ENCODE data around the gene RNF26.

The RNF26 gene

DNA sequence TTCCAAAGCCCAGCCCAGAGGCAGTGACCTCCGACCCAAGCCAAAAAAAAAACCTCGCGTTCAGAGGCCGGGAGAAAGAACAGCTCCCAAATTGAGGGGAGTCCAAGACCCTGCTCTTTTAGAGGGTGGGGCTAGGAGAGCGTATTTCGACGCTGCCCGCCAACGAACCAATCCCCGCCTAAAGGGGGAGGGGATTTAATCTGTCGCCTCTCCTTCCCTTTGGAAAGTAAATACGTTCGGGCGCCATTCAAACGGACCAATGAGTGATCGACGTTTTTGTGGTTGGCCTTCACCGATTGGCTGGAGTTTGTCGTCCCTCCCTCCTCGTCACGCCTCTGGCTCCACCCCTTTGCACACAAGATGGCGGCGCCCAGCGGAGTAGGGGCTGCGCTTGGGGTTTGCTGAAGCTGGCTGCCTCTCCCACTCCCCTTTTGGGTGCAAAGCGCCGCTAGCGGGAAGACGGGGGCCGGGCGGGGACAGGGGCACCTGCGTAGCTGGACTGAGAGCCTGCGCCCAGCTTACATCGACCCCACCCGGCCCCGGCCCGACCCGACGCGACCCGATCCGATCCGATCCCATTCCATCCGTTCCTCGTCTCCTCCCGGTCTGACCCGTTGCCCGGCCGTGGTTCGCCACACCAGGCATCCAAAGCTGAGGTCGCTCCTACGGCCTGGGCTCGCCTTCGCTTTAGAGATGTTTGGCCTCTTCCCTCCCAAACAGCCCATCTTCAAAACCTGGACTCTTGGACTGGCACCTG is at the start of gene RNF26:
TSS of gene RNF26 (plus strand) at position 354 of the 757 bp plus-strand sequence. CDS start 596 bp downstream, outside the sequence.
- DNase-seq, result peak; percentile 96

DNA sequence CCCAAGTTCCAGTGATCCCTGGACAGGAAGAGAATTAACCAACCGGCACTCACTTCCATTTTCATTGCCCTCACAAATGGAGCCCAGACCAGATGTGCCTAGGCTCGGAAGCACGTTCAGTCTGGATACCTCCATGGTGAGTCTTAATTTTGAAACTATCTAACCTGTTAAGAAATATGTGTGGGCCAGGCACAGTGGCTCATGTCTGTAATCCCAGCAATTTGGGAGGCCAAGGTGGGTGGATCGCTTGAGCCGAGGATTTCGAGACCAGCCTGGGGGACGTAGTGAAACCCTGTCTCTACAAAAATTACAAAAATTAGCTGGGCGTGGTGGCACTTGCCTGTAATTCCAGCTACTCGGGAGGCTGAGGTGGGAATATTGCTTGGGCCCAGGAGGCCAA is 48.9 kb upstream of the RNF26 start:
- DNase-seq, result no peak

DNA sequence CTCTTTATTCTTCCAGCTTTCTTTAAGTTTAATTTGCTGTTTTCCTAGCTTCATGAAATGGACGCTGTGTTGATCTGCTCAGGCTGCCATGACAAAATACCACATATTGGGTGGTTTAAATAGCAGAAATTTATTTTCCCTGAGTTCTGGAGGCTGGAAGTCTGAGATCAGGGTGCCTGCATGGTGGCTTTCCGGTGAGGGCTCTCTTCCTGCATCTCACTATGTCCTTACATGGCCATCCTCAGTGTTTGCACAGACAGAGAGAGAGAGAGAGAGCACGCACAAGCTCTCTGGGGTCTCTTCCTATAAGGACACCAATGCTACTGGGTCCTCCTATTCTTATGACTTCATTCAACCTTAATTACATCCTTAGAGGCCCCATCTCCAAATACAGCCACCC is 46.1 kb upstream of the RNF26 start:
- no peak for DNase-seq

DNA sequence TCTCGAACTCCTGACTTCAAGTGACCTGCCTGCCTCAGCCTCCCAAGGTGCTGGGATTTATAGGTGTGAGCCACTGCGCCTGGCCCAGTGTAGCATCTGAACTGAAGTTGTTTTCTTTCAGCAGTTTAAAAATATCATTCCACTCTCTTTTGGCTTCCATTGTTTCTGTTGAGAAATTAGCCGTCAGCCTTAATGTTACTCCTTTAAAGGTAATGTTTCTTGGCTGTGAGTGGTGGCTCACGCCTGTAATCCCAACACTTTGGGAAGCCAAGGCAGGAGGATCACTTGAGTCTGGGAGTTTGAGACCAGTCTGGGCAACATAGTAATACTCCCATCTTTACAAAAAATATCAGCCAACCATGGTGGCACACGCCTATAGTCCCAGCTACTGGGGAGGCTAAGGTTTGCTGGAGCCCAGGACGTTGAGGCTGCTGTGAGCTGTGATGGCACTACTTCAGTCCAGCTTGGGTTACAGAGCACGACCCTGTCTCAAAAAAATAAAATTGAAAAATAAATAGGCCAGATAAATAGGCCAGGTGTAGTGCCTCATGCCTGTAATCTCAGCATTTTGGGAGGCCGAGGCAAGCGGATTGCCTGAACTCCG is 43.3 kb upstream of the RNF26 start:
- no peak for DNase-seq

DNA sequence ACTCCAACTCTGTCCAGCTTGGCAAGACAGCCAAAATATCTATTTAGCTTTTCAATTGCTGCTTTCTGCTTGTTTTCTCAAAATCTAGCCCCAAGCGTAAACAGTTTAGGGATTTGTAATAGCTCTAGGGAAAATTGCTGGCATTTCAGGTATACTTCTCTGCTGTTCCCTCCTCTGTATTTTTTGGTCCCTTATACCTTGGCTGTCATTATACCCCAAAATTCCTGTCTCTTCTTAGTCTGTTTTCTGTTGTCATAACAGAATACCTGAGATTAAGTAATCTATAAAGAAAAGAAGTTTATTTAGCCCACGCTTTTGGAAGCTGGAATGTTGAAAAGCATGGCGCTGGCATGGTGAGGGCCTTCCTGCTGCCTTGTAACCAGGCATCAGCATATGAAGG is 40.9 kb upstream of the RNF26 start:
- no peak for DNase-seq

DNA sequence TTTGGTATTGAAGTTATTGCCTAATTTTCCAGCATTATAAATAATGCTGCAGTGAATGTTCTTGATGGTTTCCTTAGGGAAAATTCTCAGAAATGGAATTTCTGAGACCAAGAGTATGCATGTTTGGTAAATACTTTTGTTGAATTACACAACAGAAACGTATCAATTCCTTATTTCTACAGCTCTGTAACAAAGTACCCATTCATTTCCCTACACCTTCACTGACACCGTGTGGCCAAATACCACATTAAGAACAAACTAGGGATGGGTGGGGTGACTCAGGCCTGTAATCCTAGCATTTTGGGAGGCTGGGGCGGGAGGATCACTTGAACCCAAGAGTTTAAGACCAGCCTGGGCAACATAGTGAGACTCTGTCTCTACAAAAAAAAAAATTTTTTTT is 39.1 kb upstream of the RNF26 start:
- no peak for DNase-seq

DNA sequence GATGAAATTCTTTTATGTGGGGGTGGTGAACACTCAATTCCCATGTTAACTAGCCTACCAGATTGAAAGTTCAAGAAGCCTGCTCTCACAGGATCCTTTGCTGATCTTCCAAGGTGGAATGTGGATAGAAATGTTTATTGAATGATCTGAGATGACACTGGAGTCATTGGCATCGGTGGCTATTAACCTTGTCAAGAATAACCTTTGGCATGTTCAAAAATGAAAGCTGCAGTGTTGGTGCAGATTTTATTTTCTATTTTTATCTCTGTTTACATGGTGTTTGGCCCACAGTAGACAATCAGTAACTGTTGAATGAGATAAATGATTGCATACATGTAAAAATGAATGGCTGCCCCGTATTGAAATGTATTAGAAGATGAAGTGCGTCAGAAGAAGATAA is 36.4 kb upstream of the RNF26 start:
- DNase-seq, result no peak

DNA sequence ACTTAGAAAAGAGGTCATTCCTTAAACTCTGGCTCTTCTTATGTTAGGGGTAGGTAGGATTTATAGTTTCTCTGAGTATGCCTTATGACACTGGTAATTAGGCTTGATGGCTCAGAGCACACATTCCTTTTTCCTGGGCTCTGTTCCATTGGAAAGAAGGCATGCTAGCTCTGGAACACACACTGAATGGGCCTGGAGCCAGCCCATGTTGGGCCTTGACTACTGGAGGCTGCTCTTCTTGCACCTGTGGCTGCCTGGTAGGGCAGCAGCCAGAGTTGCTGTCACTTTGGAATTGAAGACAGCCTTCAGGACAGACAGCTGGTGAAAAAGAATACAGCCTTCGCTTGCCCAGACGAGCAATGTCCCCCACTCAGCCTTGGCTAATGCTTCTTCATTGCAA is 35.6 kb upstream of the RNF26 start:
- DNase-seq, result no peak

DNA sequence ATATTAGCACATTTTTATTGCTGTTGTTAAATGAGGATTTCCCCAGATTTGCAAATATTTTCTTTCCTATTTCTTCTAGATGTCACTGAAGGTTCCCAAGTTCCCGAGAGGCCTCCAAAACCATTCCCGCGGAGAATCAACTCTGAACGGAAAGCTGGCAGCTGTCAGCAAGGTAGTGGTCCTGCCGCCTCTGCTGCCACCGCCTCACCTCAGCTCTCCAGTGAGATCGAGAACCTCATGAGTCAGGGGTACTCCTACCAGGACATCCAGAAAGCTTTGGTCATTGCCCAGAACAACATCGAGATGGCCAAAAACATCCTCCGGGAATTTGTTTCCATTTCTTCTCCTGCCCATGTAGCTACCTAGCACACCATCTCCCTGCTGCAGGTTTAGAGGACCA is 34.9 kb upstream of the RNF26 start:
- DNase-seq, result no peak

DNA sequence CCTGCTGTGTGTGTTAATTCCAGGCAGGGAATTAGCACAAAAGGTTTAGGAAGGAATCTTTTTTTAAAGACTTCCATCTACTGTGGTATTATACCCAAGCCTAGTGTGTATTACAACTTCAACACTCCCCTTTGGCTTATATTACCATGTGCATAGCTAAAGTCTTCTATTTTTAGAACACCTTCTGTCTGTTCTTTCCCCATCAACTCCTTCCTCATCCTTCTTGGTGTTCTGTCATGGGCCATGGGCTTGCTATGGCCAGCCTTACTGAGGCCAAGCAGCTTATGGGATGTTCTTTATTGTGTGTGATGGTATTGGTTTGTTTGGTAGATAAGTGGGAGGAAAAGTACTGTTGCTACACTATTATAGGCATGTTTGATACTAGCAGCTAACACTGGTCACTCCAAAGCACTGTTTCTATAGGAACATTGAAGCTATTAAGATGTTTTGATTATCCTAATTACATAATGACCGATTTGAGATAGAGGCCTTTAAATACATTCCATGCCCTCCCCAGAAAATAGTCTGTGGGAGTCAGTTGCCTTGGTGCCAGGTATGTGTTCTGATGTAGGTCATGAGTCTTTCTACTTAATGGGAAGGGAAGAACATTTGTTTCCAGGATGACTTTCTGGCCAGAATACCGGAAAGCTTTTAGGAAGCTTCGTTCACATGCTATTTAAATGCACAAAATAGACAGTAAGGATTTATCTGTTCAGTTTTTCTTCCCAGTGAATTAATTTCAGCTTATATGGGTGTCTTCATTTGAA is 33.9 kb upstream of the RNF26 start:
- DNase-seq, result no peak

DNA sequence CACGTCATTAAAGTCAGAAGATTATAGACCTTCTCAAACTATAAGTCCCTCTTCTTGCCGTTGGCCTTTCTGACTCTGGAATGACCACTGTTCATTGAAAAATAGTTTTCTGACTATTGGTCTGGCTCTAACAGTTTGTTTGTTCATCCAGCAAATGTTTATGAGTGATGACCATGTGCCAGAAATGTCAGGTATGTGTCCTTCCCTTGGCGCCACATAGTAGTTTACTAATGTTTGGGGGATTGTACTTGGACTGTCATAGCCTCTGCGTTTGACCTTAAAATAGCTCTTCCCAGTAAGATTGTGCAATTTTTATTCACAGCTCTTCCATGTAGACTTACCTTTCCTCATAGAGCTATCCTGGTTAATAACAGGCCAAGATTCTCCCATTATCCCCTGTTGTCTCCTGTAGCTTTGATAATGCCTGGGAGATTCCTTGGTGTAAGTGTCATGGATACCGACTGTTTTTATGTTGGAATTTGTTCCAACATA is 31.1 kb upstream of the RNF26 start:
- no peak for DNase-seq

DNA sequence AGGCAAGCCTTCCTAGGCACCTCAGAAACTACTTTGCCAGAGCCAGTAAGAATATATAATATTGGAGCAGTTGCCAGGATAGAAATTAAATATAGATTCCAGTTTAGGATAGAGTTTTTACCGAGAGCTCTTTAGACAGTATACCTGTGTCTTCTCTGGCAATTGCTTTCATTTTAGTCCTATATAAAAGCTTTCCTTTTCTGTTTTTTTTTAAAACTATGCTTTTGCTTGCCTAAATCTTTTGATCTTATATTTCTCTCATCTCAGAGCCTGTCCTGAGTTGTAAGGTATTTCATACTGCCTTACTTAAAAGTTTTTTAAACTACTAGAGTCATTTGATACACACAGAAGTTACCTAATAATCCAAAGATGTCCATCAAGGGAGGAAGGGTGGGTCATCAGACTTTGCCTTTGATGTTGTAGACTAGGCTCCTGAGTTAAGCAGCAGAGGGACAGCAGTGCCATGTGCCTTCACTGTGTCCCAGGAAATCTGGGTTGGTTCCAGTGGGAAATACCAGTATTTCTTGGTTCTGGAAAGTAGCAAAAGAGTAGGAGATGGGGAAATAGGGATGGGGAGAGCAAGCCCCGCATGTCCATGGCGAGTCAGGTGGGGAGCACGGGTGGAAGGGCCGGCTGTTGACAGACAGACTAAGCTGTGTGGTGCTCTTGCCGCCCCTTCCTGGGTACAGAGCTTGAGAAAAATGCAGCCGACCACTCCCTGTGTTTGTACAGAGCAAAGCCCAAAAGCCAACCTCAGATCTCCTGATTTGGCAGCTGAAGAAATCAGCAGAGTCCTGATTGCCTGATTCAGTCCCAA is 28.6 kb upstream of the RNF26 start:
- no peak for DNase-seq

DNA sequence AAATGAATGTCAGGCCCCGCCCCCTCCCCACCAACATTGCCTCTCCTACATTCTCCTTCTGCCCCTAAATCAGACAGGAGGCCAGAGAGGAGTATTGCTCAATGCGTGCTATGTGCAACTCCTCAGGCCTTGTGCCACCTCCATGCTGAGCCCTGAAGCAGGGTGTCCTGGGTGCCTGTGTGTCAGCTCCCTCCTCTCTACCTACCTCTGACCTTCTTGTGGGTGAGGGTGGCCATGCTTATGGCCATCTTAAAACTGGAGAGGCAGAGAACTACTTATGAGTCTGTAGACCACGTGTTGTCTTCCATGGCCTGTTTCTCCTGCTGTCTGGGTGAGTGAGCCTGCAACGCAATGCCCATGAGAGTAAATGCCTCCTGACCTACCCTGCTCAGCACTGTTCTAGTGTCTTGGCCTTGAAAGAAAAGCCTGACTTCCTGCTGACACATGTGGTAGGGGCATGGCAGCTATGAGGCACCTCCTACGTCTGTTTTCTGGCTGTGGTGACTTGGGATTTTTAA is 27.9 kb upstream of the RNF26 start:
- no peak for DNase-seq

DNA sequence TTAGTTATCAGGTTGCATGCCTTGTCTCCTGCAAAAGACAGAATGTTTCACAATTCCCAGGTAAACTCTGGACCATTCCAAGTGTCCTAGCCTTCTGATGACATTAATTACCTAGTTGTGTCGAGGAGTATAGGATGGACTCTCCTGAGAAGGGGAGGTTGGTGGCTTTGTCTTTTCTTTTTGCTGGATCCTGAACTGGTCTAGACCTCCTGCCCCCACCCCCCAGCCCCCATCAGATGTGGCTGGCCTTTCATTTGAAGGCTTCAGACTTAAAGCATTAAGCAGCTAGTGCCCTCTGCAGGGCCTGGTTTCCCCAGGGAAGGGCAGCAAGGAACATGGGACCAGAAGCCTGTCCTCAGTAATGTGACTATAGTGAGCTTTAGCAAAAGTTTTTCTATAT is 27.1 kb upstream of the RNF26 start:
- no peak for DNase-seq

DNA sequence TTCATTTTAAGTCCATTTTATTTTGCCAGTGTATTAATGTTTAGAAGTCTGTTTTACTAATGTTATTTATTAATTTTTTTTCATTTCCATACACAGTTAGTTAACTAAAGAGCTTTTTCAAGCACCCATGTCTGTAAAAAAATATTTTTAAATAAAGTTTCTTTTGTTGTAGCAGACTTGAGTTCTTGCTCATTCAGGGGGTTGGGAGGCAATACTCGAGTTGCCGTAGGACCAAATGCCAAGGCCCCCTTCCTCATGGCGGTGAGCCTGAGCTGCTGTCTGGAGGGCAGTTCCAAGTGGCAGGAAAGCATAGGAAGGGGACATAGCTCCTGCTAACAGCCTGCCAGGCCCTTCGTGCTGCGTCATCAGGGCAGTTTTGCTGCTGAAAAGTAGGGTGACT is 26.4 kb upstream of the RNF26 start:
- DNase-seq, result no peak

DNA sequence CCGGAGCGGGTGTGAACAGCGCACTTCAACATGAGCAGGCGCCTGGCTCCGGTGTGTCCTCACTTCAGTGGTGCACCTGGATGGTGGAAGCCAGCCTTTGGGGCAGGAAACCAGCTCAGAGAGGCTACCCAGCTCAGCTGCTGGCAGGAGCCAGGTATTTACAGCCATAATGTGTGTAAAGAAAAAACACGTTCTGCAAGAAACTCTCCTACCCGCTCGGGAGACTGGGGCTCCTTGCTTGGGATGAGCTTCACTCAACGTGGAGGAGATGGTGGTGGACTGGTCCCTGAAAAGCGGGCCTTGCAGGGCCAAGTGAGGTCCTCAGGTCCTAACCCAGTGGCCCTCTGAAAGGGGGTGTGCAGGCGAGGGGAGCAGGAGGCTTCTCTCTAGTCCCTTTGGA is 24.9 kb upstream of the RNF26 start:
- DNase-seq, result no peak

DNA sequence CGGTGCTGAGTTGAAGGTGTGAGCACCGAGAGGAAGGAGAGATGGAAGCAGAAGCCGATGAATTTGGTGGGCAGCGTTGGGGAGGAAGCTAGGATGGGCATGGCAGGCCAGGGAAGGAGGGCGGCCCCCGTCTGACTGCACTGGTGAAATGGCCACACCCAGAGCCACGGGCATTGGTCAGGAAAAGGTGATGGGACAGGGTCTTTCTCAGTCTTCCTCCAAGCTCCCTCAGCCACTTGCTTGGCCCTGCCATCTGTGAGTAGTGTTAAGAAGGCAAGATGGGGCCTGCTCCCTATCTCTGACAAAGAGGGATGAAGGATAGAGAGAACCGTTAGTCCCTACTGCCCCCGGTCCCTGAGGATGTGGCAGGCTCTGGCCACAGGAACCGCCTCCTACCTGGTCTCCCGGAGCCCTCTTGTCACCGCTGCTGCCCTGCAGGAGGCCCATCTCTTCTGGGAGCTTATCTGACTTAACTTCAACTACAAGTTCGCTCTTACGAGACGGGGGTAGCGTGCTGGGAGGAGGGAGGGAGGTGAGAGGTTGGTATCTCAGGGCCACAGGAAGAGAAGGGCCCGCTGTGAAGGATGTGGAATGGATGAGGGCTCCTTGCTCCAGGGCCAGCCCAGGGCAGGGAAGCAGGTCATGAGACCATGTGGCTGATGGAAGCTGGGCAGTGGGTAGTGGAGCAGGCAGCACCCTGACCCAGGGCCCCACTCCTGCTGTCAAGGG is 24.2 kb upstream of the RNF26 start:
- DNase-seq, result no peak

DNA sequence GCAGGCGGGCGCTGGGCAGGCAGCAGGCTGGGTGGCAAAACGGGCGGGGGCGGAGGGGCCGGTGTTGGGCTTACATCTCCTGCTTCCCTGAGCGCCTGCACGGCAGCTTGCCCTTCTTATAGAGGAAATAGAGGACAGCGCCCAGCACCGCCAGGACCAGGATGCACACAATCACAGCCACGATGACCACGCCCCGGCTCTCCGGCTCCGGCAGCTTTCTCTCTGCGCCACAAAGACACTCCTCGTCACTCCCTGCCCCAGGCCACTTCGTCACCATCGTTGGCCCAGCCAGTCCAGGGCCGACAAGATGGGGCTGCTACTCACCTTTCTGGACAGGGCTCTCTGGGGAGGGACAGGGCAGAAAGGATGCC is 23.7 kb upstream of the RNF26 start:
- peak; percentile 26 for DNase-seq

DNA sequence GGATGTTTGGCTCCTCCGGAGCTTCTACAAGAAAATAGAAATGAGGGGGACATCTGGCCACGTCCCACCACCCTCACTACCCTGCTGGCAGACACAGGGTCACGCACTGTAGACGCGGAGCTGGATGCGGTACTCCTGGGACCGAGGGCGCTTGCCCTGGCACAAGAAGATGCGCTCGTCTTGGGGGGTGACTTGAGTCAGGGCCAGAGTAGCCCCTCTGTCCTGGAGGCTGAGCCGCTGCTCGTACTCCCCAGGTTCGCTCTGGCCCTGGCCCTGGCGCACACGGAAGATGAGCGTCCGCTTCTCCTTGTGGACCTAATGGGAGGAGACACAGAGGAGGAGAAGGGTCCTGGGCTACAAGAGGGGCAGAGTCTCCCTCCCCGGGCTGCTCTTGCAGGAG is 19.6 kb upstream of the RNF26 start:
- no peak for DNase-seq

DNA sequence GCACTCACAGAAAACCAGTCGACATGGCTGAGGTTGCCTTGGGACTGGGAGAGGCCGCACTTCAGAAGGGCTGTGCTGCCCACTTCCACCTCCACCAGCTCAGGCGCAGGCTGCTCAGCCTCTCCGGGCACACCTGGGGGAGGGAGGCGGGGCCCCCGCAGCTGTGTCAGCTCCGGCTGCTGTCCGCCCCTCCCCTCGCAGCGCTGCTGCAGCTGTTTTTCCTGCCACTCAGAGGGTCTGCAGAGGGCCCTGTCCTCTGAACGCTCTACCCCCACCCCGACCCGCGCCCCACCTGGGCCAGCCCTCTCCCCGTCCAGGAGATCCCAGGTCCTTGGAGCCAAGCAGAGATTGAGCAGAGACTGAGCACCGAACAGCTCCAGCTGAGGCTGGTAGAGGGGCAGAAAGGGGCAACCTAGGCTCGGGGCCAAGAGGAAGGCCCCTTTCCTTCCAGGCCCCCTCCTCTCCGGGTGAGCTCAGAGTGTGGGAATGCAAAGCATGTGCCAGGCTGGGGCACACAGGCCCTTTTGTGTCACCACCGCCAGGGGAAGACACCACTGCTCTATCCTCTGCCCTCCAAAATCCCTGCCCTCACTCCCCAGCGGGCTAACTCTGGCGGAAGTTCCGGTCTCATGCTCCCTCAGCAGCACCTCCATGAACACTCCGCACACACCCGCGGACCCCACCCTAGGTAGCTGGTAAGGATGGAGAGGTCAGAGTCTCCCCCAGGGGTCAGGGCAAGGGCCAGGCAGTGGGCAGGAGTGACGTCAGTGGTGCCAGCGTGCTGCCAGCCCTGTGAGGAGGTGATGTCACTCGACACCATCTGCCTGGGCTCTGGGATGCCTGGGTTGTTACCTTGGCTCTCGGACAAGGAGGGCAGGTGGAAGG is 19.0 kb upstream of the RNF26 start:
- peak; percentile 41 for DNase-seq
